ENCODE data around the gene BIRC5. TPM values are rescaled to one million over a fixed set of nuclear protein-coding genes. Genes with fewer than 3 reads are reported as not detected.
A peak's percentile ranks its signal among the peaks of the same experiment; 100 is the strongest.

BIRC5 gene
- 1 to 10 TPM in 1 of 4 donors, under 1 TPM in 1, not detected in 2; 0.27 to 1.6 TPM for total RNA-seq

DNA sequence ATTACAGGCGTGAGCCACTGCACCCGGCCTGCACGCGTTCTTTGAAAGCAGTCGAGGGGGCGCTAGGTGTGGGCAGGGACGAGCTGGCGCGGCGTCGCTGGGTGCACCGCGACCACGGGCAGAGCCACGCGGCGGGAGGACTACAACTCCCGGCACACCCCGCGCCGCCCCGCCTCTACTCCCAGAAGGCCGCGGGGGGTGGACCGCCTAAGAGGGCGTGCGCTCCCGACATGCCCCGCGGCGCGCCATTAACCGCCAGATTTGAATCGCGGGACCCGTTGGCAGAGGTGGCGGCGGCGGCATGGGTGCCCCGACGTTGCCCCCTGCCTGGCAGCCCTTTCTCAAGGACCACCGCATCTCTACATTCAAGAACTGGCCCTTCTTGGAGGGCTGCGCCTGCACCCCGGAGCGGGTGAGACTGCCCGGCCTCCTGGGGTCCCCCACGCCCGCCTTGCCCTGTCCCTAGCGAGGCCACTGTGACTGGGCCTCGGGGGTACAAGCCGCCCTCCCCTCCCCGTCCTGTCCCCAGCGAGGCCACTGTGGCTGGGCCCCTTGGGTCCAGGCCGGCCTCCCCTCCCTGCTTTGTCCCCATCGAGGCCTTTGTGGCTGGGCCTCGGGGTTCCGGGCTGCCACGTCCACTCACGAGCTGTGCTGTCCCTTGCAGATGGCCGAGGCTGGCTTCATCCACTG, at the start of gene BIRC5:
Gene BIRC5, plus strand, starts transcription at position 238 of the 690 bp plus-strand sequence. Its CDS starts 64 bp downstream, at position 302.
- Histone ChIP-seq H3K36me3 (no peaks in the 10 kb centered on the region), H3K4me1 (peaks cover 0 to 11% (median 0%) of the 10 kb centered on the region in 3 donors), H3K27ac (no peak within 1 kb of the TSS), H3K9me3 (no peaks in the 10 kb centered on the region), H3K4me3 (peak within 1 kb of the TSS; percentile 1 to 46), H3K27me3 (no peaks in the 10 kb centered on the region)
- peak; percentile 99 for ATAC-seq
- no CpG with 5 or more reads among the region's 60 CpGs for whole genome bisulfite sequencing, 2 donors (ENCODE audit: low coverage in 1 of 2)
- no peak for TF ChIP-seq EP300 (IDR thresholded peaks at IDR 0.05)
- TF ChIP-seq, protein P1, sequence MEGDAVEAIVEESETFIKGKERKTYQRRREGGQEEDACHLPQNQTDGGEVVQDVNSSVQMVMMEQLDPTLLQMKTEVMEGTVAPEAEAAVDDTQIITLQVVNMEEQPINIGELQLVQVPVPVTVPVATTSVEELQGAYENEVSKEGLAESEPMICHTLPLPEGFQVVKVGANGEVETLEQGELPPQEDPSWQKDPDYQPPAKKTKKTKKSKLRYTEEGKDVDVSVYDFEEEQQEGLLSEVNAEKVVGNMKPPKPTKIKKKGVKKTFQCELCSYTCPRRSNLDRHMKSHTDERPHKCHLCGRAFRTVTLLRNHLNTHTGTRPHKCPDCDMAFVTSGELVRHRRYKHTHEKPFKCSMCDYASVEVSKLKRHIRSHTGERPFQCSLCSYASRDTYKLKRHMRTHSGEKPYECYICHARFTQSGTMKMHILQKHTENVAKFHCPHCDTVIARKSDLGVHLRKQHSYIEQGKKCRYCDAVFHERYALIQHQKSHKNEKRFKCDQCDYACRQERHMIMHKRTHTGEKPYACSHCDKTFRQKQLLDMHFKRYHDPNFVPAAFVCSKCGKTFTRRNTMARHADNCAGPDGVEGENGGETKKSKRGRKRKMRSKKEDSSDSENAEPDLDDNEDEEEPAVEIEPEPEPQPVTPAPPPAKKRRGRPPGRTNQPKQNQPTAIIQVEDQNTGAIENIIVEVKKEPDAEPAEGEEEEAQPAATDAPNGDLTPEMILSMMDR (IDR thresholded peaks at IDR 0.05) = no peak
- TF ChIP-seq POLR2AphosphoS5 (IDR thresholded peaks at IDR 0.05) = no peak
- TF ChIP-seq POLR2A (IDR thresholded peaks at IDR 0.05) = no peak

DNA sequence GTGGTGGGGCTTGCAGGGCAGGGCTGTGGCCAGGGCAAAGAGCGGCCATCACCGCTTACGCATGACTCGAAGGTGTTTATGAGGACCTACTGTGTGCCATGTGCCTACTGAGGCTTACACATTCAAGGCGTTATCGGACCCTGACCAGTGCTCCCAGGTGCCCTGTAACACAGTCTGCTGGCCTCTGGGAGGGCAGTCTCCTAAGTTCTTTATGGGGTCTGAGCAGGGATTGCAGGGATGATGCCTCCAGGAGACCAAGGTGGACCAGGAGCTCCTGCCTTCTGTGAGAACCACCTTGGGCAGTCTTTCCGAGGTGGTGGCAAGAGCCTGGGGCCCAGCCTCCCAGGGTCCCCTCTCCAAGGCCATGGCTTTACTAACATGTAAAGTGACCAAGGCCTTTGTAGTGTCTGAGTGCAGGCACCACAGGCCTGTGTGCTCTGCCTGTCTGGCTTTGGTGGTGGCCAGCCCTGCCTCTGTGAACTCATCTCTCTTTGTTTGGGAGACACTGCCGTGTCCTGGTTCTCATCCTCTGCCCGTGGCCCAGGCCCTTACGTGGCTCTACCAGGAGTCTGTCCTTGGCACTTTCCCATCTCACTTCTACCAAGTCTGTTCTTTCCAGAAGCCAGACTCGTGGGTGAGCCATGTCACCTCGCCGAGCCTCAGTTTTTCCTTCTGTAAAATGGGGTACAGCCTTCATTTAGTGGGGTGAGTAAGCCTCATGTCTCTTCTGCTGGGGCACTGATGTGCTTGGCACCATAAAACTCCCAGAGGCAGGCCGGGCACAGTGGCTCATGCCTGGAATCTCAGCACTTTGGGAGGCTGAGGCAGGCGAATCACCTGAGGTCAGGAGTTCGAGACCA, 49.1 kb upstream of the BIRC5 start:
- 92 to 95% methylated on average over 2 to 7 of the region's 16 CpGs for WGBS, 2 donors (ENCODE audit: low coverage in 1 of 2)
- H3K4me1 ChIP-seq = peaks cover 0 to 16% (median 6%) of the 10 kb centered on the region in 3 donors

DNA sequence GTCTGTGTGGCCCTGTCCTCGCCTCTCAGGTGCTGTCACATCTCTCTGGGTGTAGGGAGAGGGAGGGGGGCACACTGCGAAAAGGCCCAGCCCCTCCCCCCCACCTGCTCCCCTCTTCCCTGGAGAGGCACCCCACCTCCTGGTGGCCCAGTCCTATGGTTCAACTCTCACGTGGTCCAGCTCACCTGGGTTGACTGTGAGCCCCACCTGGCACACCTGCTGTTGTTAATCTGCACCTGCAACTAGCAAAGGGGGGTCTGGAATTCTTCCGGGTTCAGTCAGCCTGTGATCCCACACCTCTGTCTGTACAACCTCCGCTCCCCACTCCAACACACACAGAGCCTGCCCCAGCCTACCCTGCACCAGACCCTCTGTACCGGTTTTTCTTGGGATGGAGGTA, 47.6 kb upstream of the BIRC5 start:
- no peak overlapping the region for H3K4me3 ChIP-seq
- H3K9me3 ChIP-seq = no peaks in the 10 kb centered on the region
- TF ChIP-seq, protein P1 (IDR thresholded peaks at IDR 0.05) = no peak
- TF ChIP-seq POLR2A (IDR thresholded peaks at IDR 0.05) = no peak
- no peak for TF ChIP-seq EP300 (IDR thresholded peaks at IDR 0.05)
- no peak for TF ChIP-seq POLR2AphosphoS5 (IDR thresholded peaks at IDR 0.05)
- H3K36me3 ChIP-seq = peaks cover 0 to 10% of the 10 kb centered on the region in 2 donors
- H3K27ac ChIP-seq = no peak overlapping the region
- no peak for ATAC-seq
- H3K27me3 ChIP-seq = no peaks in the 10 kb centered on the region
- whole genome bisulfite sequencing, 2 donors (ENCODE audit: low coverage in 1 of 2) = 86% methylated on average over 2 of the region's 6 CpGs; no CpG with 5 or more reads in 1 of the 2 donors
- H3K4me1 ChIP-seq = peaks cover 0 to 31% (median 16%) of the 10 kb centered on the region in 3 donors

More for the DNA sequence above, 49.1 kb upstream of the BIRC5 start:
- ATAC-seq = no peak
- no peak for TF ChIP-seq EP300 (IDR thresholded peaks at IDR 0.05)
- no peak for TF ChIP-seq POLR2A (IDR thresholded peaks at IDR 0.05)
- TF ChIP-seq POLR2AphosphoS5 (IDR thresholded peaks at IDR 0.05) = no peak
- TF ChIP-seq, protein P1 (IDR thresholded peaks at IDR 0.05) = no peak
- no peak overlapping the region for H3K4me3 ChIP-seq
- H3K9me3 ChIP-seq = no peaks in the 10 kb centered on the region
- no peaks in the 10 kb centered on the region for H3K27me3 ChIP-seq
- H3K27ac ChIP-seq = no peak overlapping the region
- H3K36me3 ChIP-seq = no peaks in the 10 kb centered on the region

DNA sequence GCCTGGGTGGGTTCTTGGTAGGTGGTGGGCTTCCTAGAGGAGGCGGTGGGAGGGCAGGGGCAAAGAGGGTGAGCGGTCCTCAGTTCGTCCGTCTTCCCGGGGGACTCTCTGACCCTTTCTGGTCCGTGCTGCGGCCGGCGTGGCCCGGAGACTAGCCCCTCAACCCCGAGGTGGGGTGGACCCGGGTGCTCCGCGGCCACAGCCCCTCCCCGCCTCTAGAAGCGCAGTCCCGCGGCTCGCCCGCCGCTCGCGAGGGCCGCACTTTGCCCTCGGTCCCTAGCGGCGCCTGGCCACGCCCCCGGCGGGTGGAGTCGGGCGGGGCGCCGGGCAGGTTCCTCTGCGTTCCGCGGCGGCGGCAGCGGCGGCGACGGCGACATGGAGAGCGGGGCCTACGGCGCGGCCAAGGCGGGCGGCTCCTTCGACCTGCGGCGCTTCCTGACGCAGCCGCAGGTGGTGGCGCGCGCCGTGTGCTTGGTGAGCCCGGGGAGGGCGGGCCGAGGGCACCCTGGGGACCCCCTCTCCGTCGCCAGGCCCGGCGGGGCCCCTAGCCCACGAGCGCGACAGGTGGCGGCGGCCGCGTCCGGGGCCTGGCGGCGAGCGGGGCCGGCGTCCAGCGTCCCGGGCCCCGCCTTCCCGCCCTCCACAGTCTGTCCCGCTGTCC, 45.7 kb upstream of the BIRC5 start, which contains the start of gene SYNGR2:
Gene SYNGR2, plus strand, starts transcription at position 340 of the 661 bp plus-strand sequence. Its CDS starts 36 bp downstream, at position 376.
- Histone ChIP-seq H3K36me3 (peaks cover 0 to 18% of the 10 kb centered on the region in 2 donors), H3K4me3 (peak within 1 kb of the TSS; percentile 95 to 99), H3K4me1 (peaks cover 0 to 50% (median 35%) of the 10 kb centered on the region in 3 donors), H3K27ac (peak within 1 kb of the TSS; percentile 84 to 98 (median 94)), H3K27me3 (no peaks in the 10 kb centered on the region), H3K9me3 (no peaks in the 10 kb centered on the region)
- ATAC-seq = peak; percentile 75
- no CpG with 5 or more reads among the region's 84 CpGs for WGBS, 2 donors (ENCODE audit: low coverage in 1 of 2)
- TF ChIP-seq POLR2A (IDR thresholded peaks at IDR 0.05) (peak; percentile 86 to 92), EP300 (IDR thresholded peaks at IDR 0.05) (no peak), POLR2AphosphoS5 (IDR thresholded peaks at IDR 0.05) (peak; percentile 77)
- TF ChIP-seq, protein P1 (IDR thresholded peaks at IDR 0.05) = peak in 2 of 4 experiments; percentile 14 to 15

Data from gastroesophageal sphincter (tissue), 4 donors.